ENCODE data around the gene LNP1. TPM values are rescaled to one million over a fixed set of nuclear protein-coding genes. Genes with fewer than 3 reads are reported as not detected.
"Not testable (repeated sequence)": the region's sequence is repeated elsewhere in the genome, so short reads cannot be mapped to it uniquely, and the experiment has no call there.

LNP1 gene
- total RNA-seq, result 12.3 TPM
- 4.8 TPM for polyA plus RNA-seq

GRCh38 chr3:100400780-100401673 is at the start of gene LNP1, which contains the start of gene TOMM70:
Gene LNP1, plus strand, starts transcription at chr3:100401539. Its CDS starts 28,191 bp downstream, at chr3:100429730.
Gene TOMM70, minus strand, starts transcription at chr3:100401089. Its CDS starts 140 bp downstream, at chr3:100400949.
- Histone ChIP-seq H3K4me1 (ENCODE audit: insufficient read depth) (no peaks in the 10 kb centered on the region), H3K36me3 (ENCODE audit: insufficient read depth) (no peaks in the 10 kb centered on the region), H3K4me3 (ENCODE audit: low read depth, low read length) (peak within 1 kb of the TSS; percentile 93), H3K27ac (ENCODE audit: low read depth) (peak within 1 kb of the TSS; percentile 82)
- DNase-seq (ENCODE audit: extremely low spot score), result peak; percentile 96
- WGBS, result under 1% methylated on average over 64 of the region's 64 CpGs

GRCh38 chr3:100351770-100352169 is 49.6 kb upstream of the LNP1 start:
- peaks cover 11% of the 10 kb centered on the region for H3K36me3 ChIP-seq (ENCODE audit: insufficient read depth)
- DNase-seq (ENCODE audit: extremely low spot score); H3K27ac ChIP-seq (ENCODE audit: low read depth); H3K4me3 ChIP-seq (ENCODE audit: low read depth, low read length); H3K4me1 ChIP-seq (ENCODE audit: insufficient read depth): not testable (repeated sequence)
- WGBS, result 100% methylated on average over 1 of the region's 2 CpGs

- 85% methylated on average over 10 of the region's 10 CpGs for WGBS
- peaks cover 11% of the 10 kb centered on the region for H3K36me3 ChIP-seq (ENCODE audit: insufficient read depth)
- no peak for DNase-seq (ENCODE audit: extremely low spot score)
These were observed 48.8 kb upstream of the LNP1 start for GRCh38 chr3:100352296-100353231.

GRCh38 chr3:100354850-100355249 is 46.5 kb upstream of the LNP1 start:
- peaks cover 8% of the 10 kb centered on the region for H3K36me3 ChIP-seq (ENCODE audit: insufficient read depth)

More at GRCh38 chr3:100352296-100353231, 48.8 kb upstream of the LNP1 start:
- no peak overlapping the region for H3K4me3 ChIP-seq (ENCODE audit: low read depth, low read length)
- H3K4me1 ChIP-seq (ENCODE audit: insufficient read depth), result no peaks in the 10 kb centered on the region
- H3K27ac ChIP-seq (ENCODE audit: low read depth), result no peak overlapping the region

GRCh38 chr3:100358413-100358812 is 42.9 kb upstream of the LNP1 start:
- no peak overlapping the region for H3K27ac ChIP-seq (ENCODE audit: low read depth)
- peaks cover 2% of the 10 kb centered on the region for H3K36me3 ChIP-seq (ENCODE audit: insufficient read depth)
- WGBS, result 95% methylated on average over 2 of the region's 2 CpGs
- no peak for DNase-seq (ENCODE audit: extremely low spot score)
- no peak overlapping the region for H3K4me3 ChIP-seq (ENCODE audit: low read depth, low read length)
- no peaks in the 10 kb centered on the region for H3K4me1 ChIP-seq (ENCODE audit: insufficient read depth)

More at GRCh38 chr3:100354850-100355249, 46.5 kb upstream of the LNP1 start:
- H3K4me1 ChIP-seq (ENCODE audit: insufficient read depth), result no peaks in the 10 kb centered on the region
- DNase-seq (ENCODE audit: extremely low spot score), result no peak
- no peak overlapping the region for H3K27ac ChIP-seq (ENCODE audit: low read depth)
- no peak overlapping the region for H3K4me3 ChIP-seq (ENCODE audit: low read depth, low read length)
- WGBS, result 84% methylated on average over 3 of the region's 3 CpGs

- Histone ChIP-seq H3K4me1 (ENCODE audit: insufficient read depth) (no peaks in the 10 kb centered on the region), H3K27ac (ENCODE audit: low read depth) (no peak overlapping the region), H3K36me3 (ENCODE audit: insufficient read depth) (peaks cover 2% of the 10 kb centered on the region), H3K4me3 (ENCODE audit: low read depth, low read length) (no peak overlapping the region)
- no peak for DNase-seq (ENCODE audit: extremely low spot score)
- 91% methylated on average over 3 of the region's 3 CpGs for WGBS
These were observed 42.3 kb upstream of the LNP1 start for GRCh38 chr3:100359035-100359434.

GRCh38 chr3:100360757-100361496 is 40.4 kb upstream of the LNP1 start:
- WGBS, result 83% methylated on average over 4 of the region's 4 CpGs
- DNase-seq (ENCODE audit: extremely low spot score), result no peak
- Histone ChIP-seq H3K27ac (ENCODE audit: low read depth) (no peak overlapping the region), H3K4me1 (ENCODE audit: insufficient read depth) (no peaks in the 10 kb centered on the region), H3K36me3 (ENCODE audit: insufficient read depth) (peaks cover 2% of the 10 kb centered on the region), H3K4me3 (ENCODE audit: low read depth, low read length) (no peak overlapping the region)

- no peak for DNase-seq (ENCODE audit: extremely low spot score)
- Histone ChIP-seq H3K36me3 (ENCODE audit: insufficient read depth) (no peaks in the 10 kb centered on the region), H3K4me1 (ENCODE audit: insufficient read depth) (no peaks in the 10 kb centered on the region), H3K27ac (ENCODE audit: low read depth) (no peak overlapping the region), H3K4me3 (ENCODE audit: low read depth, low read length) (no peak overlapping the region)
- 76% methylated on average over 1 of the region's 1 CpG for WGBS
These were observed 39.4 kb upstream of the LNP1 start for GRCh38 chr3:100361897-100362296.

GRCh38 chr3:100364421-100364820 is 36.9 kb upstream of the LNP1 start:
- WGBS, result 96% methylated on average over 3 of the region's 3 CpGs
- DNase-seq (ENCODE audit: extremely low spot score), result no peak

GRCh38 chr3:100366424-100366823 is 34.9 kb upstream of the LNP1 start:
- no peak overlapping the region for H3K27ac ChIP-seq (ENCODE audit: low read depth)
- no peak overlapping the region for H3K4me3 ChIP-seq (ENCODE audit: low read depth, low read length)
- H3K4me1 ChIP-seq (ENCODE audit: insufficient read depth), result no peaks in the 10 kb centered on the region
- H3K36me3 ChIP-seq (ENCODE audit: insufficient read depth), result peaks cover 4% of the 10 kb centered on the region
- WGBS, result 68% methylated on average over 2 of the region's 2 CpGs
- no peak for DNase-seq (ENCODE audit: extremely low spot score)

More at GRCh38 chr3:100364421-100364820, 36.9 kb upstream of the LNP1 start:
- H3K4me1 ChIP-seq (ENCODE audit: insufficient read depth), result no peaks in the 10 kb centered on the region
- no peak overlapping the region for H3K4me3 ChIP-seq (ENCODE audit: low read depth, low read length)
- peaks cover 4% of the 10 kb centered on the region for H3K36me3 ChIP-seq (ENCODE audit: insufficient read depth)
- H3K27ac ChIP-seq (ENCODE audit: low read depth), result no peak overlapping the region

- H3K4me3 ChIP-seq (ENCODE audit: low read depth, low read length), result no peak overlapping the region
- no peak for DNase-seq (ENCODE audit: extremely low spot score)
- H3K36me3 ChIP-seq (ENCODE audit: insufficient read depth), result peaks cover 4% of the 10 kb centered on the region
- H3K4me1 ChIP-seq (ENCODE audit: insufficient read depth), result no peaks in the 10 kb centered on the region
- H3K27ac ChIP-seq (ENCODE audit: low read depth), result no peak overlapping the region
- WGBS, result 80% methylated on average over 8 of the region's 8 CpGs
These were observed 32.9 kb upstream of the LNP1 start for GRCh38 chr3:100368441-100368840.

- no peak overlapping the region for H3K27ac ChIP-seq (ENCODE audit: low read depth)
- H3K36me3 ChIP-seq (ENCODE audit: insufficient read depth), result peaks cover 4% of the 10 kb centered on the region
- no peak overlapping the region for H3K4me3 ChIP-seq (ENCODE audit: low read depth, low read length)
- DNase-seq (ENCODE audit: extremely low spot score), result no peak
- no peaks in the 10 kb centered on the region for H3K4me1 ChIP-seq (ENCODE audit: insufficient read depth)
- WGBS, result 98% methylated on average over 1 of the region's 1 CpG
These were observed 30.6 kb upstream of the LNP1 start for GRCh38 chr3:100370756-100371155.

GRCh38 chr3:100374521-100374920 is 26.8 kb upstream of the LNP1 start:
- no peak overlapping the region for H3K4me3 ChIP-seq (ENCODE audit: low read depth, low read length)
- H3K4me1 ChIP-seq (ENCODE audit: insufficient read depth), result no peaks in the 10 kb centered on the region
- peaks cover 2% of the 10 kb centered on the region for H3K36me3 ChIP-seq (ENCODE audit: insufficient read depth)
- H3K27ac ChIP-seq (ENCODE audit: low read depth), result no peak overlapping the region
- no peak for DNase-seq (ENCODE audit: extremely low spot score)

All from urinary bladder (tissue), 4 donors.